ENCODE data around the gene ADCY2.

GRCh38 chr5:7382588-7382987 is 13.3 kb upstream of the ADCY2 start:
- TF ChIP-seq CTCF (IDR thresholded peaks at IDR 0.05) (no peak), JUND (IDR thresholded peaks at IDR 0.05) (no peak), YY1 (IDR thresholded peaks at IDR 0.05; ENCODE audit: low read depth) (no peak), RAD21 (IDR thresholded peaks at IDR 0.05; ENCODE audit: low read length) (no peak), EZH2phosphoT487 (IDR thresholded peaks at IDR 0.05; ENCODE audit: borderline replicate concordance, low read depth) (no peak), RFX5 (IDR thresholded peaks at IDR 0.05; ENCODE audit: low read length) (no peak), REST (IDR thresholded peaks at IDR 0.05; ENCODE audit: low read depth, low read length) (no peak), EP300 (IDR thresholded peaks at IDR 0.05; ENCODE audit: borderline replicate concordance in 1 of 2, low read depth in 1 of 2, low read length in 1 of 2) (no peak), USF1 (IDR thresholded peaks at IDR 0.05; ENCODE audit: borderline replicate concordance, low read depth) (no peak), FOXM1 (IDR thresholded peaks at IDR 0.05; ENCODE audit: low read depth) (no peak), NFIC (IDR thresholded peaks at IDR 0.05; ENCODE audit: borderline replicate concordance) (no peak), TCF12 (IDR thresholded peaks at IDR 0.05) (no peak), POLR2AphosphoS5 (IDR thresholded peaks at IDR 0.05; ENCODE audit: low read depth, low read length) (no peak), USF2 (IDR thresholded peaks at IDR 0.05; ENCODE audit: borderline replicate concordance, low read depth, low read length) (no peak)

Data from SK-N-SH (cell line).